ENCODE measurements around the gene MALRD1. TPM values are rescaled to one million over a fixed set of nuclear protein-coding genes. Genes with fewer than 3 reads are reported as not detected.

MALRD1 gene
- total RNA-seq, 4 donors from 2014 or later = 0.33 to 7.5 (median 1.1) TPM

DNA sequence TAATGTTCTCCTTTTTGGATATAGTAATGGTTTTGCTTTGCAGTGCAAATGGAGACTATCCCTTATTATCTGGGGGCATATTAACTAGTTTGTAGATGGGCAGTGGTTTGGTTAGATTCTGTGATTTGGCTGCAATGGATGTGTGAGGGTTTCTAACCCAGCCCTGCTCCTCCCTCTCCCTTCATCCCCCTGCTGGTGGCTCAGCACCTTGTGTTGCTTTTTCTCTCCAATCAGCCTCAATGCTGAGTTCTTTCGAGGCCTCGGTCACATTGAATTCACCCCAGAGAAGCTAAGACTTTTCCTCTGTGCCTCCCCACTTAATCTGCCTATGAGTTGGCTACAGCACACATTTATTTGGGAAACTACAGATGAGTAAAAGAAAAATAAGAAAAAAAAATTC lies 120.0 kb downstream of the MALRD1 start:
- H3K27ac ChIP-seq (replicated peaks in 1 of 4) = no peak overlapping the region
- TF ChIP-seq POLR2A (IDR thresholded peaks at IDR 0.05; ENCODE audit: low read depth) = no peak
- no peak for TF ChIP-seq EP300 (IDR thresholded peaks at IDR 0.05)
- TF ChIP-seq, protein P1, sequence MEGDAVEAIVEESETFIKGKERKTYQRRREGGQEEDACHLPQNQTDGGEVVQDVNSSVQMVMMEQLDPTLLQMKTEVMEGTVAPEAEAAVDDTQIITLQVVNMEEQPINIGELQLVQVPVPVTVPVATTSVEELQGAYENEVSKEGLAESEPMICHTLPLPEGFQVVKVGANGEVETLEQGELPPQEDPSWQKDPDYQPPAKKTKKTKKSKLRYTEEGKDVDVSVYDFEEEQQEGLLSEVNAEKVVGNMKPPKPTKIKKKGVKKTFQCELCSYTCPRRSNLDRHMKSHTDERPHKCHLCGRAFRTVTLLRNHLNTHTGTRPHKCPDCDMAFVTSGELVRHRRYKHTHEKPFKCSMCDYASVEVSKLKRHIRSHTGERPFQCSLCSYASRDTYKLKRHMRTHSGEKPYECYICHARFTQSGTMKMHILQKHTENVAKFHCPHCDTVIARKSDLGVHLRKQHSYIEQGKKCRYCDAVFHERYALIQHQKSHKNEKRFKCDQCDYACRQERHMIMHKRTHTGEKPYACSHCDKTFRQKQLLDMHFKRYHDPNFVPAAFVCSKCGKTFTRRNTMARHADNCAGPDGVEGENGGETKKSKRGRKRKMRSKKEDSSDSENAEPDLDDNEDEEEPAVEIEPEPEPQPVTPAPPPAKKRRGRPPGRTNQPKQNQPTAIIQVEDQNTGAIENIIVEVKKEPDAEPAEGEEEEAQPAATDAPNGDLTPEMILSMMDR (IDR thresholded peaks at IDR 0.05) = no peak
- TF ChIP-seq POLR2AphosphoS5 (IDR thresholded peaks at IDR 0.05) = no peak
- WGBS = 46% methylated on average over 2 of the region's 2 CpGs
- no peaks in the 10 kb centered on the region for H3K27me3 ChIP-seq
- DNase-seq (ENCODE audit: extremely low spot score) = no peak
- H3K36me3 ChIP-seq = no peaks in the 10 kb centered on the region
- no peak overlapping the region for H3K4me3 ChIP-seq
- H3K9me3 ChIP-seq = no peaks in the 10 kb centered on the region
- no peaks in the 10 kb centered on the region for H3K4me1 ChIP-seq
- intact Hi-C loops (cut with DNase I) = no loop called here

- WGBS = 59% methylated on average over 2 of the region's 2 CpGs
- H3K4me3 ChIP-seq = no peak overlapping the region
- DNase-seq (ENCODE audit: extremely low spot score) = no peak
- intact Hi-C loops (cut with DNase I) = no loop called here
- H3K9me3 ChIP-seq = no peaks in the 10 kb centered on the region
- no peaks in the 10 kb centered on the region for H3K27me3 ChIP-seq
- no peak overlapping the region for H3K27ac ChIP-seq (replicated peaks in 1 of 4)
- no peaks in the 10 kb centered on the region for H3K4me1 ChIP-seq
- TF ChIP-seq POLR2AphosphoS5 (IDR thresholded peaks at IDR 0.05) = no peak
- TF ChIP-seq, protein P1 (IDR thresholded peaks at IDR 0.05) = no peak
- TF ChIP-seq POLR2A (IDR thresholded peaks at IDR 0.05; ENCODE audit: low read depth) = no peak
- TF ChIP-seq EP300 (IDR thresholded peaks at IDR 0.05) = no peak
- H3K36me3 ChIP-seq = no peaks in the 10 kb centered on the region
Observed at GRCh38 chr10:19169041-19169440, 120.4 kb downstream of the MALRD1 start.

GRCh38 chr10:19169684-19170083 lies 121.1 kb downstream of the MALRD1 start:
- Histone ChIP-seq H3K4me3 (no peak overlapping the region), H3K27ac (replicated peaks in 1 of 4) (no peak overlapping the region), H3K36me3 (no peaks in the 10 kb centered on the region), H3K9me3 (no peaks in the 10 kb centered on the region), H3K4me1 (no peaks in the 10 kb centered on the region), H3K27me3 (no peaks in the 10 kb centered on the region)
- intact Hi-C loops (cut with DNase I) = no loop called here
- no peak for DNase-seq (ENCODE audit: extremely low spot score)
- TF ChIP-seq POLR2A (IDR thresholded peaks at IDR 0.05; ENCODE audit: low read depth) (no peak), POLR2AphosphoS5 (IDR thresholded peaks at IDR 0.05) (no peak), EP300 (IDR thresholded peaks at IDR 0.05) (no peak)
- TF ChIP-seq, protein P1 (IDR thresholded peaks at IDR 0.05) = no peak
- WGBS = 57% methylated on average over 2 of the region's 2 CpGs

GRCh38 chr10:19178675-19179074 lies 130.1 kb downstream of the MALRD1 start:
- intact Hi-C loops (cut with DNase I) = no loop called here
- Histone ChIP-seq H3K27ac (replicated peaks in 1 of 4) (no peak overlapping the region), H3K4me3 (no peak overlapping the region), H3K9me3 (no peaks in the 10 kb centered on the region), H3K27me3 (no peaks in the 10 kb centered on the region), H3K4me1 (no peaks in the 10 kb centered on the region), H3K36me3 (no peaks in the 10 kb centered on the region)
- WGBS = 93% methylated on average over 8 of the region's 8 CpGs
- DNase-seq (ENCODE audit: extremely low spot score) = no peak
- TF ChIP-seq POLR2A (IDR thresholded peaks at IDR 0.05; ENCODE audit: low read depth) (no peak), POLR2AphosphoS5 (IDR thresholded peaks at IDR 0.05) (no peak)
- TF ChIP-seq, protein P1 (IDR thresholded peaks at IDR 0.05) = no peak

DNA sequence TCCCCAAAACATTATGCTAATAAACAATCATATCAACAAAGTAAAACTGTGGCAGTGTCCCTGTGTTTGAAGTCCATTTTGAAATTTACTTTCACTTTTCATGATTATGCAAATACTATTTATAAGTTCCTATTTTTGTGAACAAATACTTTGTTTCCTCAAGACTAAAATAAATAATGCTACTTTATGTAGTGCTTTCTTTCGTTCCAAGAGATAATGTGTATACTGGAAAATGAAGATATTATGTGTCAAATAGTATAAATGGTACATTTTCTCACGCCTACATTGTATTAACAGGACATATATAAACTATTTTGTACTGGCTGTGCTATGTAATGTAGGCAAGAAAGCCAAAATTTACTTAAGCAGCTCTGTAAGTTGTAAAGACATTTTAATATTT lies 136.3 kb downstream of the MALRD1 start:
- Histone ChIP-seq H3K4me1 (no peaks in the 10 kb centered on the region), H3K27ac (replicated peaks in 1 of 4) (no peak overlapping the region), H3K36me3 (no peaks in the 10 kb centered on the region), H3K9me3 (no peaks in the 10 kb centered on the region), H3K27me3 (no peaks in the 10 kb centered on the region), H3K4me3 (no peak overlapping the region)
- 43% methylated on average over 2 of the region's 2 CpGs for WGBS
- DNase-seq (ENCODE audit: extremely low spot score) = no peak
- TF ChIP-seq, protein P1 (IDR thresholded peaks at IDR 0.05) = no peak
- TF ChIP-seq EP300 (IDR thresholded peaks at IDR 0.05) = no peak
- TF ChIP-seq POLR2A (IDR thresholded peaks at IDR 0.05; ENCODE audit: low read depth) = no peak
- TF ChIP-seq POLR2AphosphoS5 (IDR thresholded peaks at IDR 0.05) = no peak
- intact Hi-C loops (cut with DNase I) = no loop called here
